AG04449 (cell line): ENCODE data around the gene COG3.

Experiments
- CTCF ChIA-PET: fragments of 350-600 bp; formaldehyde crosslinking; extraction: SDS; loops from one replicate; lab custom pipeline; 2021; ENCODE audit warnings: antibody characterized with exemption; lab: Yijun Ruan, JAX
- POLR2A ChIA-PET: fragments of 400-600, 350-600 bp; formaldehyde crosslinking; extraction: SDS; loops from one replicate; lab custom pipeline; 2020; ENCODE audit warnings: antibody characterized with exemption, inconsistent platforms; lab: Yijun Ruan, JAX
- DNase-seq: peaks from one replicate; pipeline ENCODE4 v3.0.0-alpha.2; 2010; ENCODE audit warnings: low read depth, low spot score
- H3K4me3 ChIP-seq: 2 replicates; pipeline ENCODE4 v1.5.1; 2011; ENCODE audit warnings: low read depth, mild to moderate bottlenecking, control low read depth, low read length
- CTCF ChIP-seq: IDR thresholded peaks from one replicate; pipeline ENCODE4 v1.5.1; 2011; ENCODE audit warnings: mild to moderate bottlenecking, moderate library complexity, low read length, control low read depth, inconsistent platforms; ENCODE audit not compliant: insufficient read depth; ENCODE audit errors: missing control alignments

Gene COG3

DNA sequence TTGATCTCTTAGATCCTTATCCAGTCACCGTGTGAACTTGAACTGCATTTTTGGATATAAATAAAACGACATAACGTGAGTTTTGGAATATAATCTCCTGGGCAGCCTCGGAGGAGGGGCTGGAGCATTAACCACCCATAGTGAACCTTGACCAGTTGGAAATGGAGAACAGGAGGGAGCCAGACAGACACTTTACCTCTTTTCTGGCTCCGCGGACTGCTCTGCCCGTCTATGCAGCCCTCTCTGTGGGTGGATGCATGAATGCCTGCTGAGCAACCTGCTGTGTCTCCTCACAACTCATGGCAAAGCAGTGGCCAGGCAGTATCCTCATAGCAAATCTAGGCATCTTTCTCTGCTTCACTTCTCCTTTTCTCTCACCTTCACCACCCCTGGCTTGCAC lies 10.5 kb upstream of the COG3 start:
- CTCF ChIA-PET = no interaction called here
- TF ChIP-seq CTCF = no peak
- POLR2A ChIA-PET = no interaction called here
- no peak for DNase-seq
- H3K4me3 ChIP-seq = no peak overlapping the region

DNA sequence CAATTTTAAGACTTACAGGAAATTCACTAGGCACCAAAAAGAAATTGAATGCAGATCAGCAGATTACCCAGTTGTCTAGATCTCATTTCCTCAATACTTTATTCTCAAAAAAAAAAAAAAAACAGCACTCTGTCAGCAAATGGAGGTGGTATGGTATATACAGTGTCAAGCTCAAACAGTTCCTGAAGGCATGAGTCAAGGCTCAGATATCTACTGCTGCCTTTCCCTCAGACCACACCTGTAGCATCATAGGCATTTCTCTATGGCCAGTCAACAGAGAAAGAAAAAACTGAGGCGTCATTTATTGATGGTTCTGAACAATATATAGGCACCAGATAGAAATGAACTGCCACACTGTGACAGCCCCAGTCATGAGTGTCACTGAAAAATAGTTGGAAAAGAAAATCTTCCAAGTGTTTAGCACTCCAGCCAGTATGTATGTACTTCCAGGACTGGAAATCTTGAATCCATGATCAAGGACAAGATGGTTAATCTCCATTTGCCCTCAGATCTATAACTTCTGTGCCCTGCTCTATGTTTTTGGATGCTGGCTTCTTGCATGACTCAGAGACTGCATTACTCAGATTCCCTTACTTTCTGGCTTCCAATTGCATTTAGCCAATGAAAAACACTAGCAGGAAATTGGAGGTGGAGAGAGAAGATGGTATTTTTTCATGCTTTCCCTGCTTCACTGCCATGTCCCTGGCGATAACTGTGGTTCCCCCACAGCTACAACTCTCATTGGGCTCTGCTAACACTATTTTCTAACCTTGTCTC lies 8.4 kb upstream of the COG3 start:
- no peak for DNase-seq
- POLR2A ChIA-PET = interaction anchor here (0.7 to 1.1 kb wide), 2 partner anchors 9 to 39 kb away, joined by 3 to 4 read pairs; partner anchors contain the start of gene COG3
- H3K4me3 ChIP-seq = no peak overlapping the region
- CTCF ChIA-PET = no interaction called here
- TF ChIP-seq CTCF = no peak

GRCh38 chr13:45464141-45464686 lies 525 bp upstream of the COG3 start:
- ChIA-PET CTCF (interaction anchor here (0.8 to 2.9 kb wide), 6 partner anchors 10 to 47 kb away, joined by 3 to 7 read pairs (median 4); no protein-coding TSS in a partner anchor), POLR2A (interaction anchor here (0.6 to 1.0 kb wide), 4 partner anchors 9 to 102 kb away, joined by 3 to 4 read pairs (median 3); no protein-coding TSS in a partner anchor)
- no peak for DNase-seq
- H3K4me3 ChIP-seq = peak overlapping the region; percentile 92
- TF ChIP-seq CTCF = no peak

DNA sequence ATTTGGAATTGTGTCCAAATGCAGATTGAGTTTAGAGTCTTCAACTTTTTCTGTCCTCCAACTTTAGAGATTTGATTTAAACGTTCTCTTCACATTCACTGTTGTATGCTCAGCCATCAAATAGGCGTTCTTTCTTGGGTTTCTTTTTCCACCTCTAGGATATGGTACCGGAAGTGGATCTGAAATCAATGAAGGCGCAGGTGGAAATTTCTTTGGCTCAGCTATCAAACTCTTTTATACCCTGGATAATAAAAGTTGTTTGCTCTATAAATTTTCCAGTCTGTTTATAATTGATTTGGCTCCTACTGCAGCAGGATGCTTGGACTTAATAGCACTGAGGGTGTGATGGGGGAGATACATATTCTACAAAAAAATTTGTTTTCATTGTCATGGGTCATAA lies 1.6 kb downstream of the COG3 start:
- CTCF ChIA-PET = interaction anchor here (1.0 to 2.9 kb wide), 2 partner anchors 9 to 15 kb away, joined by 3 to 7 read pairs; no protein-coding TSS in a partner anchor
- no peak for TF ChIP-seq CTCF
- peak overlapping the region; percentile 92 for H3K4me3 ChIP-seq
- POLR2A ChIA-PET = no interaction called here
- DNase-seq = no peak

GRCh38 chr13:45468635-45469034 lies 3.9 kb downstream of the COG3 start:
- no peak for TF ChIP-seq CTCF
- no peak for DNase-seq
- no peak overlapping the region for H3K4me3 ChIP-seq
- POLR2A ChIA-PET = no interaction called here
- CTCF ChIA-PET = interaction anchor here (0.6 to 1.7 kb wide), 2 partner anchors 74 to 98 kb away, joined by 3 to 4 read pairs; no protein-coding TSS in a partner anchor

DNA sequence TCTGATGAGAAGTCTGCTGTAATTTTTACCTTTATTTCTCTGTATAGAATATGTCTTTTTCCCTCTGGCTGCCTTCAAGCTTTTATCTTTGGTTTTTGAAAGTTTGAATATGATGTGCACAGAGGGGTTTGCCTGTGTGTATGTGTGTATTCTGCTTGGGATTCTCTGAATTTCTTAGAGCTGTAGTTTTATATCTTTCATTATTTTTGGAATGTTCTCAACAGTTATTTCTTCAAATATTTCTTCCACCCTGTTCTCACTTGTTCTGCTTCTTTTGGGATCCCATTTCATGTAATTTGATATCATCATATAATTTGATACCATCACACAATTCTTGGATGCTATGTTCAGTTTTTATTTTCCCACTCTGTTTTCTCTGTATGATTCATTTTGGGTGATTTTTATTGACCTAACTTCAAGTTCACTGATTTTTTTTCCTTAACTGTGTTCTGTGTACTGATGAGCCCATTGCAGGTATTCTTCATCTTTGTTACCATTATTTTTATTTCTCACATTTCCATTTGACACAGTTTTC lies 7.5 kb downstream of the COG3 start:
- ChIA-PET CTCF (no interaction called here), POLR2A (interaction anchor here (0.6 kb wide), 1 partner anchor 9 kb away, joined by 3 read pairs; no protein-coding TSS in a partner anchor)
- DNase-seq = no peak
- H3K4me3 ChIP-seq = no peak overlapping the region
- no peak for TF ChIP-seq CTCF
